WTC11 (cell line): ENCODE measurements around the gene GLUD2. TPM values are rescaled to one million over a fixed set of nuclear protein-coding genes. Genes with fewer than 3 reads are reported as not detected.
A peak's percentile ranks its signal among the peaks of the same experiment; 100 is the strongest.
"Not testable (repeated sequence)": the region's sequence is repeated elsewhere in the genome, so short reads cannot be mapped to it uniquely, and the experiment has no call there.

Experiments
- ATAC-seq: fragments of 200-7000 bp; cut with Tn5 transposase; 2 replicates; pipeline ENCODE4 v1.10.0; 2021; ENCODE audit warnings: mild to moderate bottlenecking, moderate library complexity
- Bru-seq: library from RNA; stranded (reverse); fragments of 400-500 nt; gene quantifications from one replicate; lab custom pipeline; 2021; lab: Mats Ljungman, UMichigan
- CTCF ChIA-PET: fragments of 300-600 bp; sonication (Branson Sonifier 250); formaldehyde crosslinking; loops from one replicate; lab custom pipeline; 2021; ENCODE audit warnings: antibody characterized with exemption; lab: Charles Lee
- POLR2A ChIA-PET: fragments of 350-600 bp; sonication (Branson Sonifier 250); formaldehyde crosslinking; loops from one replicate; lab custom pipeline; 2021; ENCODE audit warnings: antibody characterized with exemption; lab: Charles Lee
- DNase-seq: peaks from one replicate; pipeline ENCODE4 v3.0.0; 2021; ENCODE audit warnings: low spot score
- H3K27ac Mint-ChIP-seq: 2 replicates; pipeline ENCODE4 v1.8.0; 2021; ENCODE audit warnings: mixed read lengths
- H3K27me3 Mint-ChIP-seq: 2 replicates; pipeline ENCODE4 v1.8.0; 2021; ENCODE audit warnings: low read depth, mild to moderate bottlenecking, moderate library complexity, mixed read lengths
- H3K36me3 Mint-ChIP-seq: 2 replicates; pipeline ENCODE4 v1.8.0; 2021; ENCODE audit warnings: mixed read lengths
- H3K4me1 Mint-ChIP-seq: 2 replicates; pipeline ENCODE4 v1.8.0; 2022; ENCODE audit warnings: mixed read lengths
- H3K4me3 Mint-ChIP-seq: 2 replicates; pipeline ENCODE4 v1.8.0; 2021; ENCODE audit warnings: mild to moderate bottlenecking, moderate library complexity, mixed read lengths
- H3K9me3 Mint-ChIP-seq: 2 replicates; pipeline ENCODE4 v1.8.0; 2021; ENCODE audit warnings: mixed read lengths
- ARID4B ChIP-seq: sonication (generic); formaldehyde crosslinking; IDR thresholded peaks from 2 replicates; pipeline ENCODE4 v1.8.0; 2023; ENCODE audit warnings: missing genetic modification reagents, mild to moderate bottlenecking, borderline replicate concordance
- CBFB ChIP-seq: sonication (generic); formaldehyde crosslinking; IDR thresholded peaks from 2 replicates; pipeline ENCODE4 v1.8.1; 2022; ENCODE audit warnings: mild to moderate bottlenecking, low read depth, missing genetic modification reagents
- FOXP1 ChIP-seq: sonication (generic); formaldehyde crosslinking; IDR thresholded peaks from 2 replicates; pipeline ENCODE4 v1.8.0; 2022; ENCODE audit warnings: missing genetic modification reagents, mild to moderate bottlenecking, moderate library complexity, borderline replicate concordance
- GABPB1 ChIP-seq: sonication (generic); formaldehyde crosslinking; IDR thresholded peaks from 2 replicates; pipeline ENCODE4 v1.8.1; 2023; ENCODE audit warnings: mild to moderate bottlenecking, missing genetic modification reagents
- MAX ChIP-seq: sonication (generic); formaldehyde crosslinking; IDR thresholded peaks from 2 replicates; pipeline ENCODE4 v1.8.0; 2022; ENCODE audit warnings: mild to moderate bottlenecking, missing genetic modification reagents
- MXD4 ChIP-seq: fragments of 250-450 bp; sonication (Bioruptor Pico); IDR thresholded peaks from 2 replicates; pipeline ENCODE4 v1.8.0; 2021; ENCODE audit warnings: mild to moderate bottlenecking, moderate library complexity, borderline replicate concordance
- NR2C2 ChIP-seq: sonication (generic); formaldehyde crosslinking; IDR thresholded peaks from 2 replicates; pipeline ENCODE4 v1.8.0; 2022; ENCODE audit warnings: mild to moderate bottlenecking, missing genetic modification reagents
- PREB ChIP-seq: sonication (generic); formaldehyde crosslinking; IDR thresholded peaks from 2 replicates; pipeline ENCODE4 v1.8.1; 2022; ENCODE audit warnings: mild to moderate bottlenecking, missing genetic modification reagents, moderate library complexity, borderline replicate concordance
- RELA ChIP-seq: sonication (generic); formaldehyde crosslinking; IDR thresholded peaks from 2 replicates; pipeline ENCODE4 v1.8.1; 2022; ENCODE audit warnings: missing genetic modification reagents, mild to moderate bottlenecking, borderline replicate concordance
- TEAD4 ChIP-seq: sonication (generic); formaldehyde crosslinking; IDR thresholded peaks from 2 replicates; pipeline ENCODE4 v1.8.0; 2022; ENCODE audit warnings: mild to moderate bottlenecking, missing genetic modification reagents
- TP53 ChIP-seq: sonication (generic); formaldehyde crosslinking; IDR thresholded peaks from 2 replicates; pipeline ENCODE4 v1.8.1; 2023; ENCODE audit warnings: mild to moderate bottlenecking, missing genetic modification reagents
- USF2 ChIP-seq: sonication (generic); formaldehyde crosslinking; IDR thresholded peaks from 2 replicates; pipeline ENCODE4 v1.8.1; 2023; ENCODE audit warnings: mild to moderate bottlenecking, missing genetic modification reagents, moderate library complexity
- ZNF219 ChIP-seq: sonication (generic); formaldehyde crosslinking; IDR thresholded peaks from 2 replicates; pipeline ENCODE4 v1.8.0; 2023; ENCODE audit warnings: missing genetic modification reagents, mild to moderate bottlenecking, borderline replicate concordance
- ZNF423 ChIP-seq: fragments of 250-450 bp; sonication (Bioruptor Pico); IDR thresholded peaks from 2 replicates; pipeline ENCODE4 v2.1.2; 2022; ENCODE audit warnings: mild to moderate bottlenecking, moderate library complexity
- ZNF512 ChIP-seq: sonication (generic); formaldehyde crosslinking; IDR thresholded peaks from 2 replicates; pipeline ENCODE4 v1.8.1; 2022; ENCODE audit warnings: missing genetic modification reagents, borderline replicate concordance
- long read RNA-seq, 3 experiments: library from RNA in 1 of 3; library from capped mRNA in 1 of 3; library from polyadenylated mRNA in 1 of 3; unstranded in 2 of 3; stranded (forward) in 1 of 3; transcript quantifications; one replicate each; pipeline ENCODE4 v2.0.0, GENCODE V29; 2021
- total RNA-seq: library from RNA; stranded (reverse); gene quantifications from 3 replicates; pipeline ENCODE4 v1.2.3, GENCODE V29; 2021
- TF ChIP-seq, protein P1 (sequence below): sonication (generic); formaldehyde crosslinking; IDR thresholded peaks from 2 replicates; pipeline ENCODE4 v1.8.1; 2023; ENCODE audit warnings: mild to moderate bottlenecking, missing genetic modification reagents, borderline replicate concordance
- TF ChIP-seq, protein P2 (sequence below): sonication (generic); formaldehyde crosslinking; IDR thresholded peaks from 2 replicates; pipeline ENCODE4 v1.8.0; 2022; ENCODE audit warnings: mild to moderate bottlenecking, missing genetic modification reagents

GLUD2 gene
- total RNA-seq (0.57 to 1.4 TPM (median 1.2 TPM) in 3 replicates), Bru-seq, nascent RNA (percentile 36 among the genes with signal in this experiment)
- long read RNA-seq, experiment 1, partial matches to known transcripts = 0 of 1 reads
- long read RNA-seq, experiment 1, other reads (novel, unspliced or antisense) = 0 of 1 reads
- long read RNA-seq, experiment 2, partial matches to known transcripts = 0 of 1 reads
- long read RNA-seq, experiment 2, other reads (novel, unspliced or antisense) = 0 of 1 reads
- long read RNA-seq, experiment 3 = 0 reads

DNA sequence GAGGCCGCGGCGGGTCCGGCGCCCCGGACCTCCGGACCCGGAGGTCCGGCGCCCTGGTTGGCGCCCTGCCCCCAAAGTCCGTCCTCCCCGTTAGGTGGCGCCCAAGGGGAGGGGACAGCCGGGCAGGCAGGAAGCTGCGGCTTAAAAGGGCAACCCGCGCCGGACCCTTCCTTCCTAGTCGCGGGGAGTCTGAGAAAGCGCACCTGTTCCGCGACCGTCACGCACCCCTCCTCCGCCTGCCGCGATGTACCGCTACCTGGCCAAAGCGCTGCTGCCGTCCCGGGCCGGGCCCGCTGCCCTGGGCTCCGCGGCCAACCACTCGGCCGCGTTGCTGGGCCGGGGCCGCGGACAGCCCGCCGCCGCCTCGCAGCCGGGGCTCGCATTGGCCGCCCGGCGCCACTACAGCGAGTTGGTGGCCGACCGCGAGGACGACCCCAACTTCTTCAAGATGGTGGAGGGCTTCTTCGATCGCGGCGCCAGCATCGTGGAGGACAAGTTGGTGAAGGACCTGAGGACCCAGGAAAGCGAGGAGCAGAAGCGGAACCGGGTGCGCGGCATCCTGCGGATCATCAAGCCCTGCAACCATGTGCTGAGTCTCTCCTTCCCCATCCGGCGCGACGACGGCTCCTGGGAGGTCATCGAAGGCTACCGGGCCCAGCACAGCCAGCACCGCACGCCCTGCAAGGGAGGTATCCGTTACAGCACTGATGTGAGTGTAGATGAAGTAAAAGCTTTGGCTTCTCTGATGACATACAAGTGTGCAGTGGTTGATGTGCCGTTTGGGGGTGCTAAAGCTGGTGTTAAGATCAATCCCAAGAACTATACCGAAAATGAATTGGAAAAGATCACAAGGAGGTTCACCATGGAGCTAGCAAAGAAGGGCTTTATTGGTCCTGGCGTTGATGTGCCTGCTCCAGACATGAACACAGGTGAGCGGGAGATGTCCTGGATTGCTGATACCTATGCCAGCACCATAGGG, at the start of gene GLUD2:
GLUD2 (plus strand) TSS at position 170 of the 979 bp plus-strand sequence; CDS start at position 245, 75 bp downstream.
- not testable (repeated sequence) for H3K9me3 Mint-ChIP-seq, H3K27ac Mint-ChIP-seq

DNA sequence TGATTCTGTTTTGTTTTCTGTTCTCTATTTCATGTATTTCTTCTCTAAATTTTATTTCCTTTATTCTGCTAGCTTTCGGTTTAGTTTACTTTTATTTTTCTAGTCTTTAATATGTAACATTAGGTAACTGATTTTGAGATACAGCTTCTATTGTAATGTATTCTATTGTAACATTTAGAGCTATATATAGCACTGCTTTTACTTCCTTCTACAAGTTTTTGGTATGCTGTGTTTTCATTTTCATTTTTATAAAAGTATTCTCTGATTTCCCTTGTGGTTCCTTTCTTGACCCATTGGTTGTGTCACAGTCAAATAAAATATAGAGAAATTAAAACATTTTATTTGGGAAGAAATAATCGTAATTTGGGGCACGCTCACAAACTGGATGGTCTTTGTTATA, 48.0 kb upstream of the GLUD2 start:
- ATAC-seq (no peak), DNase-seq (no peak)
- Mint-ChIP-seq H3K4me1 (peaks cover 7% of the 10 kb centered on the region), H3K27ac (no peak overlapping the region), H3K36me3 (no peaks in the 10 kb centered on the region), H3K27me3 (peaks cover under 1% of the 10 kb centered on the region; the same call in 1 of the 2 replicates), H3K9me3 (no peaks in the 10 kb centered on the region), H3K4me3 (no peak overlapping the region)
- ChIA-PET POLR2A (no interaction called here), CTCF (no interaction called here)
- no peak for TF ChIP-seq GABPB1 (CRISPR knock-in tag)
- TF ChIP-seq ZNF219 (CRISPR knock-in tag) = no peak
- no peak for TF ChIP-seq CBFB (CRISPR knock-in tag)
- TF ChIP-seq, protein P1, sequence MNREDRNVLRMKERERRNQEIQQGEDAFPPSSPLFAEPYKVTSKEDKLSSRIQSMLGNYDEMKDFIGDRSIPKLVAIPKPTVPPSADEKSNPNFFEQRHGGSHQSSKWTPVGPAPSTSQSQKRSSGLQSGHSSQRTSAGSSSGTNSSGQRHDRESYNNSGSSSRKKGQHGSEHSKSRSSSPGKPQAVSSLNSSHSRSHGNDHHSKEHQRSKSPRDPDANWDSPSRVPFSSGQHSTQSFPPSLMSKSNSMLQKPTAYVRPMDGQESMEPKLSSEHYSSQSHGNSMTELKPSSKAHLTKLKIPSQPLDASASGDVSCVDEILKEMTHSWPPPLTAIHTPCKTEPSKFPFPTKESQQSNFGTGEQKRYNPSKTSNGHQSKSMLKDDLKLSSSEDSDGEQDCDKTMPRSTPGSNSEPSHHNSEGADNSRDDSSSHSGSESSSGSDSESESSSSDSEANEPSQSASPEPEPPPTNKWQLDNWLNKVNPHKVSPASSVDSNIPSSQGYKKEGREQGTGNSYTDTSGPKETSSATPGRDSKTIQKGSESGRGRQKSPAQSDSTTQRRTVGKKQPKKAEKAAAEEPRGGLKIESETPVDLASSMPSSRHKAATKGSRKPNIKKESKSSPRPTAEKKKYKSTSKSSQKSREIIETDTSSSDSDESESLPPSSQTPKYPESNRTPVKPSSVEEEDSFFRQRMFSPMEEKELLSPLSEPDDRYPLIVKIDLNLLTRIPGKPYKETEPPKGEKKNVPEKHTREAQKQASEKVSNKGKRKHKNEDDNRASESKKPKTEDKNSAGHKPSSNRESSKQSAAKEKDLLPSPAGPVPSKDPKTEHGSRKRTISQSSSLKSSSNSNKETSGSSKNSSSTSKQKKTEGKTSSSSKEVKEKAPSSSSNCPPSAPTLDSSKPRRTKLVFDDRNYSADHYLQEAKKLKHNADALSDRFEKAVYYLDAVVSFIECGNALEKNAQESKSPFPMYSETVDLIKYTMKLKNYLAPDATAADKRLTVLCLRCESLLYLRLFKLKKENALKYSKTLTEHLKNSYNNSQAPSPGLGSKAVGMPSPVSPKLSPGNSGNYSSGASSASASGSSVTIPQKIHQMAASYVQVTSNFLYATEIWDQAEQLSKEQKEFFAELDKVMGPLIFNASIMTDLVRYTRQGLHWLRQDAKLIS (CRISPR knock-in tag) = no peak
- no peak for TF ChIP-seq ARID4B (CRISPR knock-in tag)
- TF ChIP-seq TEAD4 (CRISPR knock-in tag) = no peak
- no peak for TF ChIP-seq MXD4 (CRISPR knock-in tag)
- no peak for TF ChIP-seq RELA (CRISPR knock-in tag)
- TF ChIP-seq ZNF512 (CRISPR knock-in tag) = no peak
- no peak for TF ChIP-seq PREB (CRISPR knock-in tag)
- no peak for TF ChIP-seq NR2C2
- no peak for TF ChIP-seq USF2 (CRISPR knock-in tag)

More for the DNA sequence above, at the start of gene GLUD2:
- Mint-ChIP-seq H3K27me3 (peaks cover 33% of the 10 kb centered on the region), H3K4me3 (peak within 1 kb of the TSS; percentile 61)
- peak; percentile 73 for DNase-seq
- H3K36me3 Mint-ChIP-seq, CTCF ChIA-PET, POLR2A ChIA-PET, H3K4me1 Mint-ChIP-seq: not testable (repeated sequence)
- TF ChIP-seq, protein P2, sequence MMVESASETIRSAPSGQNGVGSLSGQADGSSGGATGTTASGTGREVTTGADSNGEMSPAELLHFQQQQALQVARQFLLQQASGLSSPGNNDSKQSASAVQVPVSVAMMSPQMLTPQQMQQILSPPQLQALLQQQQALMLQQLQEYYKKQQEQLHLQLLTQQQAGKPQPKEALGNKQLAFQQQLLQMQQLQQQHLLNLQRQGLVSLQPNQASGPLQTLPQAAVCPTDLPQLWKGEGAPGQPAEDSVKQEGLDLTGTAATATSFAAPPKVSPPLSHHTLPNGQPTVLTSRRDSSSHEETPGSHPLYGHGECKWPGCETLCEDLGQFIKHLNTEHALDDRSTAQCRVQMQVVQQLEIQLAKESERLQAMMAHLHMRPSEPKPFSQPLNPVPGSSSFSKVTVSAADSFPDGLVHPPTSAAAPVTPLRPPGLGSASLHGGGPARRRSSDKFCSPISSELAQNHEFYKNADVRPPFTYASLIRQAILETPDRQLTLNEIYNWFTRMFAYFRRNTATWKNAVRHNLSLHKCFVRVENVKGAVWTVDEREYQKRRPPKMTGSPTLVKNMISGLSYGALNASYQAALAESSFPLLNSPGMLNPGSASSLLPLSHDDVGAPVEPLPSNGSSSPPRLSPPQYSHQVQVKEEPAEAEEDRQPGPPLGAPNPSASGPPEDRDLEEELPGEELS (CRISPR knock-in tag) = 0 out of 2 replicates have a peak, but pooled peaks have one; percentile 8
- TF ChIP-seq FOXP1 (peak; percentile 66; the same call in 1 of the 2 replicates), MAX (CRISPR knock-in tag) (peak; percentile 90), ZNF423 (peak; percentile 30; the same call in 1 of the 2 replicates), TP53 (0 out of 2 replicates have a peak, but pooled peaks have one; percentile 44)
- ATAC-seq = peak; percentile 93
